ENCODE data around the gene F9. TPM values are rescaled to one million over a fixed set of nuclear protein-coding genes. Genes with fewer than 3 reads are reported as not detected.

Gene F9
- total and polyA plus RNA-seq, 2 of the 8 experiments (the other 6 are each of a cell fraction or from before 2014, with no cell fraction given), result not detected

GRCh38 chrX:139538907-139539790, 8.6 kb downstream of the F9 start:
- H3K14ac ChIP-seq (ENCODE audit: insufficient read length), result no peak overlapping the region
- no peak overlapping the region for H3K4me3 ChIP-seq (ENCODE audit: extremely low read depth in 1 of 4, insufficient read depth in 2 of 4, low read depth in 3 of 4, low read length in 4 of 4)
- no peak overlapping the region for H3K4ac ChIP-seq (replicated peaks; ENCODE audit: insufficient read length, low read depth, low read length)
- no peak overlapping the region for H3K27ac ChIP-seq (ENCODE audit: low read depth, low read length)
- no peaks in the 10 kb centered on the region for H3K79me2 ChIP-seq (ENCODE audit: control insufficient read depth in 1 of 2, insufficient read depth in 2 of 2, low read length in 2 of 2)
- H4K91ac ChIP-seq (replicated peaks; ENCODE audit: insufficient read length, low read length), result no peak overlapping the region
- no peak overlapping the region for H4K8ac ChIP-seq (ENCODE audit: extremely low read depth, insufficient read depth, low read length)
- no peaks in the 10 kb centered on the region for H3K27me3 ChIP-seq (replicated peaks in 1 of 4; ENCODE audit: control insufficient read depth in 3 of 4, extremely low read depth in 1 of 4, insufficient read depth in 3 of 4, low read length in 3 of 4)
- H2BK5ac ChIP-seq (ENCODE audit: low read depth, low read length), result no peak overlapping the region
- no peak overlapping the region for H2BK20ac ChIP-seq (ENCODE audit: low read length)
- no peak overlapping the region for H2BK15ac ChIP-seq (ENCODE audit: low read length)
- ChIA-PET CTCF (ENCODE audit: partially characterized antibody) (interaction anchor here (0.7 to 1.0 kb wide), 2 partner anchors 23 to 737 kb away, joined by 3 read pairs; no protein-coding TSS in a partner anchor), POLR2A (ENCODE audit: partially characterized antibody) (no interaction called here)
- no peaks in the 10 kb centered on the region for H4K20me1 ChIP-seq (replicated peaks in 1 of 2; ENCODE audit: control insufficient read depth in 1 of 2, insufficient read depth in 2 of 2, low read length in 2 of 2)
- no peaks in the 10 kb centered on the region for H3K4me1 ChIP-seq (replicated peaks in 1 of 4; ENCODE audit: control insufficient read depth in 3 of 4, insufficient read depth in 4 of 4, low read length in 3 of 4)
- no peak overlapping the region for H3K4me2 ChIP-seq (ENCODE audit: insufficient read depth in 1 of 2, low read depth in 2 of 2, low read length in 2 of 2)
- DNase-seq (ENCODE audit: low read depth in 1 of 2, low spot score in 2 of 2) (no peak), FAIRE-seq (no peak)
- no peak overlapping the region for H2AK5ac ChIP-seq (ENCODE audit: low read depth, low read length)
- H3K36me3 ChIP-seq (ENCODE audit: control insufficient read depth in 2 of 4, insufficient read depth in 4 of 4, low read length in 3 of 4), result no peaks in the 10 kb centered on the region
- H3K9me3 ChIP-seq (ENCODE audit: insufficient read depth in 2 of 2, low read depth in 1 of 2, low read length in 1 of 2), result no peaks in the 10 kb centered on the region
- H3K56ac ChIP-seq (replicated peaks; ENCODE audit: insufficient read length, low read depth, low read length), result no peak overlapping the region
- no peaks in the 10 kb centered on the region for H3K23me2 ChIP-seq (ENCODE audit: low read depth, low read length)
- 86% methylated on average over 2 of the region's 3 CpGs; no CpG with 5 or more reads in 1 of the 2 experiments for WGBS, 2 experiments (ENCODE audit: extremely low coverage in 1 of 2, insufficient coverage in 1 of 2, insufficient read length in 1 of 2, insufficient replicate concordance in 2 of 2, low coverage in 1 of 2, low lambda C conversion rate in 2 of 2, missing lambda C conversion rate in 1 of 2)
- H4K5ac ChIP-seq (ENCODE audit: insufficient read length, low read depth, low read length), result no peak overlapping the region
- H3K18ac ChIP-seq (ENCODE audit: extremely low read depth, low read length), result no peak overlapping the region
- no peak overlapping the region for H2BK12ac ChIP-seq (ENCODE audit: low read depth, low read length)
- no peak overlapping the region for H2AFZ ChIP-seq (ENCODE audit: low read length)
- H3K9ac ChIP-seq (replicated peaks in 1 of 4; ENCODE audit: extremely low read depth in 1 of 4, low read depth in 3 of 4, low read length in 3 of 4), result no peak overlapping the region
- no peak overlapping the region for H2BK120ac ChIP-seq (replicated peaks; ENCODE audit: low read depth, low read length)
- H3K79me1 ChIP-seq (ENCODE audit: low read depth, low read length), result no peaks in the 10 kb centered on the region
- no peak overlapping the region for H3K23ac ChIP-seq (ENCODE audit: insufficient read length)
- no peak for TF ChIP-seq POLR2A (IDR thresholded peaks at IDR 0.05; ENCODE audit: control extremely low read depth in 1 of 2, low read depth in 2 of 2, low read length in 2 of 2)
- TF ChIP-seq CEBPB (IDR thresholded peaks at IDR 0.05; ENCODE audit: low read depth, low read length), result no peak
- no peak for TF ChIP-seq MAFK (IDR thresholded peaks at IDR 0.05; ENCODE audit: low read depth, low read length)
- TF ChIP-seq E2F6 (IDR thresholded peaks at IDR 0.05), result no peak
- no peak for TF ChIP-seq ASH2L (IDR thresholded peaks at IDR 0.05; ENCODE audit: low read length)
- TF ChIP-seq HDAC2 (IDR thresholded peaks at IDR 0.05; ENCODE audit: borderline replicate concordance in 1 of 2, low read depth in 2 of 2, low read length in 2 of 2), result no peak
- TF ChIP-seq KDM5A (IDR thresholded peaks at IDR 0.05; ENCODE audit: low read length), result no peak
- no peak for TF ChIP-seq CHD2 (IDR thresholded peaks at IDR 0.05; ENCODE audit: low read length)
- no peak for TF ChIP-seq RXRA (IDR thresholded peaks at IDR 0.05; ENCODE audit: insufficient read depth, low read depth, low read length)
- TF ChIP-seq, protein P1, sequence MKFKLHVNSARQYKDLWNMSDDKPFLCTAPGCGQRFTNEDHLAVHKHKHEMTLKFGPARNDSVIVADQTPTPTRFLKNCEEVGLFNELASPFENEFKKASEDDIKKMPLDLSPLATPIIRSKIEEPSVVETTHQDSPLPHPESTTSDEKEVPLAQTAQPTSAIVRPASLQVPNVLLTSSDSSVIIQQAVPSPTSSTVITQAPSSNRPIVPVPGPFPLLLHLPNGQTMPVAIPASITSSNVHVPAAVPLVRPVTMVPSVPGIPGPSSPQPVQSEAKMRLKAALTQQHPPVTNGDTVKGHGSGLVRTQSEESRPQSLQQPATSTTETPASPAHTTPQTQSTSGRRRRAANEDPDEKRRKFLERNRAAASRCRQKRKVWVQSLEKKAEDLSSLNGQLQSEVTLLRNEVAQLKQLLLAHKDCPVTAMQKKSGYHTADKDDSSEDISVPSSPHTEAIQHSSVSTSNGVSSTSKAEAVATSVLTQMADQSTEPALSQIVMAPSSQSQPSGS (IDR thresholded peaks at IDR 0.05; ENCODE audit: low read length), result no peak

Measured in H1 (cell line).